MM.1S (cell line): Measurements from ENCODE around the gene PIEZO2.

ENCODE experiments used
- DNase-seq: peaks from one replicate; pipeline ENCODE4 v3.0.0-alpha.2; 2015
- H2AFZ ChIP-seq: fragments of 300-600 bp; sonication (generic); 2 replicates; pipeline ENCODE4 v1.6.0; 2016; ENCODE audit warnings: antibody characterized with exemption, low read length
- H3F3A ChIP-seq: fragments of 300-600 bp; sonication (generic); 2 replicates; pipeline ENCODE4 v1.6.1; 2016; ENCODE audit warnings: mild to moderate bottlenecking, antibody characterized with exemption, low read length, moderate library complexity, mixed read lengths; ENCODE audit not compliant: insufficient read depth
- H3K27ac ChIP-seq: fragments of 300-600 bp; sonication (generic); 2 replicates; pipeline ENCODE4 v1.5.1; 2016; ENCODE audit warnings: mild to moderate bottlenecking, low read length
- H3K27me3 ChIP-seq: fragments of 300-600 bp; sonication (generic); replicated peaks from 2 replicates; pipeline ENCODE4 v1.6.0; 2016; ENCODE audit warnings: low read length; ENCODE audit not compliant: insufficient read depth
- H3K36me3 ChIP-seq: fragments of 300-600 bp; sonication (generic); replicated peaks from 2 replicates; pipeline ENCODE4 v1.6.1; 2016; ENCODE audit warnings: mild to moderate bottlenecking, low read length, mixed read lengths; ENCODE audit not compliant: insufficient read depth
- H3K4me1 ChIP-seq: fragments of 300-600 bp; sonication (generic); 2 replicates; pipeline ENCODE4 v1.6.1; 2016; ENCODE audit warnings: low read length, mixed read lengths
- H3K4me2 ChIP-seq: fragments of 300-600 bp; sonication (generic); 2 replicates; pipeline ENCODE4 v1.6.0; 2016; ENCODE audit warnings: low read depth, low read length
- H3K4me3 ChIP-seq: fragments of 300-600 bp; sonication (generic); 2 replicates; pipeline ENCODE4 v1.5.1; 2016; ENCODE audit warnings: low read length, mixed read lengths
- H3K79me2 ChIP-seq: fragments of 300-600 bp; sonication (generic); 2 replicates; pipeline ENCODE4 v1.6.1; 2016; ENCODE audit warnings: mixed run types, low read length, mixed read lengths
- H3K9ac ChIP-seq: fragments of 300-600 bp; sonication (generic); 2 replicates; pipeline ENCODE4 v1.6.1; 2016; ENCODE audit warnings: low read length, mixed read lengths
- H3K9me2 ChIP-seq: fragments of 300-600 bp; sonication (generic); replicated peaks from 2 replicates; pipeline ENCODE4 v1.6.1; 2016; ENCODE audit warnings: mild to moderate bottlenecking, low read length, mixed read lengths; ENCODE audit not compliant: insufficient read depth
- H3K9me3 ChIP-seq: fragments of 300-600 bp; sonication (generic); replicated peaks from 2 replicates; pipeline ENCODE4 v1.6.1; 2016; ENCODE audit warnings: mild to moderate bottlenecking, low read length, mixed read lengths; ENCODE audit not compliant: insufficient read depth
- H4K20me1 ChIP-seq: fragments of 300-600 bp; sonication (generic); 2 replicates; pipeline ENCODE4 v1.6.1; 2016; ENCODE audit warnings: mild to moderate bottlenecking, low read length, moderate library complexity, mixed read lengths; ENCODE audit not compliant: insufficient read depth
- CTCF ChIP-seq: fragments of 300-600 bp; sonication (generic); IDR thresholded peaks from 2 replicates; pipeline ENCODE4 v1.5.1; 2016; ENCODE audit warnings: antibody characterized with exemption, low read length, mixed read lengths
- EZH2 ChIP-seq: fragments of 300-600 bp; sonication (generic); optimal IDR thresholded peaks from 2 replicates; pipeline ENCODE3; 2017; ENCODE audit warnings: low read depth, mild to moderate bottlenecking, antibody characterized with exemption, low read length, mixed read lengths
- EZH2phosphoT487 ChIP-seq: fragments of 300-600 bp; sonication (generic); IDR thresholded peaks from 2 replicates; pipeline ENCODE4 v1.6.1; 2018; ENCODE audit warnings: antibody characterized with exemption, low read length

The PIEZO2 gene

GRCh38 chr18:11050966-11051365 lies 98.4 kb downstream of the PIEZO2 start:
- TF ChIP-seq EZH2phosphoT487, result no peak
- no peak for TF ChIP-seq CTCF
- TF ChIP-seq EZH2, result no peak
- no peaks in the 10 kb centered on the region for H3F3A ChIP-seq
- no peaks in the 10 kb centered on the region for H3K79me2 ChIP-seq
- no peaks in the 10 kb centered on the region for H3K4me1 ChIP-seq
- no peaks in the 10 kb centered on the region for H4K20me1 ChIP-seq
- no peak overlapping the region for H3K4me2 ChIP-seq
- no peaks in the 10 kb centered on the region for H3K9me2 ChIP-seq
- no peak overlapping the region for H3K27ac ChIP-seq
- no peak overlapping the region for H2AFZ ChIP-seq
- H3K4me3 ChIP-seq, result no peak overlapping the region
- H3K36me3 ChIP-seq, result no peaks in the 10 kb centered on the region
- H3K9ac ChIP-seq, result no peak overlapping the region
- H3K9me3 ChIP-seq, result no peaks in the 10 kb centered on the region
- DNase-seq, result no peak
- no peaks in the 10 kb centered on the region for H3K27me3 ChIP-seq

GRCh38 chr18:11047817-11048216 lies 101.6 kb downstream of the PIEZO2 start:
- H2AFZ ChIP-seq, result no peak overlapping the region
- TF ChIP-seq CTCF, result no peak
- TF ChIP-seq EZH2, result no peak
- TF ChIP-seq EZH2phosphoT487, result no peak
- no peaks in the 10 kb centered on the region for H3K9me3 ChIP-seq
- no peak overlapping the region for H3K9ac ChIP-seq
- H3F3A ChIP-seq, result no peaks in the 10 kb centered on the region
- H3K4me1 ChIP-seq, result no peaks in the 10 kb centered on the region
- H4K20me1 ChIP-seq, result no peaks in the 10 kb centered on the region
- H3K79me2 ChIP-seq, result no peaks in the 10 kb centered on the region
- H3K36me3 ChIP-seq, result no peaks in the 10 kb centered on the region
- no peak overlapping the region for H3K4me2 ChIP-seq
- H3K4me3 ChIP-seq, result no peak overlapping the region
- no peak for DNase-seq
- H3K27ac ChIP-seq, result no peak overlapping the region
- no peaks in the 10 kb centered on the region for H3K9me2 ChIP-seq
- no peaks in the 10 kb centered on the region for H3K27me3 ChIP-seq

- H3K9me3 ChIP-seq, result no peaks in the 10 kb centered on the region
- no peaks in the 10 kb centered on the region for H3F3A ChIP-seq
- TF ChIP-seq EZH2phosphoT487, result no peak
- no peaks in the 10 kb centered on the region for H4K20me1 ChIP-seq
- H3K9ac ChIP-seq, result no peak overlapping the region
- H3K36me3 ChIP-seq, result no peaks in the 10 kb centered on the region
- H3K79me2 ChIP-seq, result no peaks in the 10 kb centered on the region
- no peak for DNase-seq
- no peaks in the 10 kb centered on the region for H3K27me3 ChIP-seq
- no peak overlapping the region for H2AFZ ChIP-seq
- no peak overlapping the region for H3K27ac ChIP-seq
- H3K9me2 ChIP-seq, result no peaks in the 10 kb centered on the region
- H3K4me3 ChIP-seq, result no peak overlapping the region
- H3K4me2 ChIP-seq, result no peak overlapping the region
- H3K4me1 ChIP-seq, result no peaks in the 10 kb centered on the region
Measured at GRCh38 chr18:11047156-11047555, 102.2 kb downstream of the PIEZO2 start.

DNA sequence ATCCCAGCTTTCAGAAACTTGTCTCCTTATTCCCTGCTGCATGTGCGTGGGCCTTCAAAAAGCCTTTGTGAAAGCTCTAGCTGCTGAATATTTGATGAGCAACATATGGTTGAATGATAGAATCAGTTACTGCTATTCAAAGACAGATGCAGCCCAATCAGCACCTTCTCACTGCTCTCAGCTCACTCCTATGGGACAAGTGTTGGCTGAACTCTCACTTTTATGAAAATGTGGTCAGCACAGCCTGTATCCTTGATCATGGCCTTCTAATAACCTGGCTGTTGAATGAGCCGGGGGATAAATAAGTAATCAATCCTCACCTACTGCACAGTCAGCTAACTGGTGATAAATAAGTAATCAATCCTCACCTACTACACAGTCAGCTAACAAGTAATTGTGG lies 103.2 kb downstream of the PIEZO2 start:
- Histone ChIP-seq H4K20me1 (no peaks in the 10 kb centered on the region), H3K79me2 (no peaks in the 10 kb centered on the region), H3K4me1 (no peaks in the 10 kb centered on the region), H3K9me2 (no peaks in the 10 kb centered on the region), H3K4me3 (no peak overlapping the region), H3K9me3 (no peaks in the 10 kb centered on the region), H3K9ac (no peak overlapping the region), H3F3A (no peaks in the 10 kb centered on the region), H3K4me2 (no peak overlapping the region), H3K27me3 (no peaks in the 10 kb centered on the region), H2AFZ (no peak overlapping the region), H3K27ac (no peak overlapping the region), H3K36me3 (no peaks in the 10 kb centered on the region)
- no peak for TF ChIP-seq EZH2phosphoT487
- DNase-seq, result no peak
